BLaER1 (cell line): Measurements from ENCODE around the gene CLCN3.
"Not testable (repeated sequence)": the region's sequence is repeated elsewhere in the genome, so short reads cannot be mapped to it uniquely, and the experiment has no call there.

Experiments used
- H3K27ac ChIP-seq: shearing (Covaris generic); formaldehyde crosslinking; 2 replicates; pipeline ENCODE4 v1.8.1; 2022
- H3K27me3 ChIP-seq: shearing (Covaris generic); formaldehyde crosslinking; 2 replicates; pipeline ENCODE4 v1.8.1; 2022
- H3K36me3 ChIP-seq: shearing (Covaris generic); formaldehyde crosslinking; 2 replicates; pipeline ENCODE4 v1.8.1; 2022
- H3K4me1 ChIP-seq: shearing (Covaris generic); formaldehyde crosslinking; 2 replicates; pipeline ENCODE4 v1.8.1; 2022
- H3K4me2 ChIP-seq: shearing (Covaris generic); formaldehyde crosslinking; 2 replicates; pipeline ENCODE4 v1.8.1; 2022
- H3K4me3 ChIP-seq: shearing (Covaris generic); formaldehyde crosslinking; 2 replicates; pipeline ENCODE4 v1.8.1; 2022
- H3K9ac ChIP-seq: shearing (Covaris generic); formaldehyde crosslinking; 2 replicates; pipeline ENCODE4 v1.8.1; 2022
- H3K9me3 ChIP-seq: shearing (Covaris generic); formaldehyde crosslinking; 2 replicates; pipeline ENCODE4 v1.8.1; 2022
- H4K20me1 ChIP-seq: shearing (Covaris generic); formaldehyde crosslinking; 2 replicates; pipeline ENCODE4 v1.8.1; 2022
- Cebpa-rat ChIP-seq: shearing (Covaris generic); IDR thresholded peaks from 2 replicates; pipeline ENCODE4 v1.8.1; 2022

CLCN3 gene

GRCh38 chr4:169660929-169661328 lies 40.6 kb downstream of the CLCN3 start:
- Histone ChIP-seq H4K20me1 (peaks cover 38% of the 10 kb centered on the region), H3K4me3 (no peak overlapping the region), H3K4me2 (no peak overlapping the region), H3K9me3 (no peaks in the 10 kb centered on the region), H3K9ac (no peak overlapping the region), H3K4me1 (peaks cover 17% of the 10 kb centered on the region), H3K27ac (no peak overlapping the region), H3K36me3 (no peaks in the 10 kb centered on the region), H3K27me3 (peaks cover 12% of the 10 kb centered on the region; the same call in 1 of the 2 replicates)
- no peak for TF ChIP-seq Cebpa-rat

- Histone ChIP-seq H3K27ac (no peak overlapping the region), H3K9ac (no peak overlapping the region)
These were observed 41.4 kb downstream of the CLCN3 start for GRCh38 chr4:169661761-169662160.

GRCh38 chr4:169662206-169662605 lies 41.8 kb downstream of the CLCN3 start:
- H3K27me3 ChIP-seq, result peaks cover 12% of the 10 kb centered on the region; the same call in 1 of the 2 replicates
- H4K20me1 ChIP-seq, result peaks cover 38% of the 10 kb centered on the region
- peaks cover 17% of the 10 kb centered on the region for H3K4me1 ChIP-seq
- no peak overlapping the region for H3K9ac ChIP-seq
- no peaks in the 10 kb centered on the region for H3K9me3 ChIP-seq
- H3K36me3 ChIP-seq, result no peaks in the 10 kb centered on the region
- H3K27ac ChIP-seq, result no peak overlapping the region
- H3K4me2 ChIP-seq, result no peak overlapping the region
- no peak for TF ChIP-seq Cebpa-rat
- no peak overlapping the region for H3K4me3 ChIP-seq

More at GRCh38 chr4:169661761-169662160, 41.4 kb downstream of the CLCN3 start:
- no peak for TF ChIP-seq Cebpa-rat
- Histone ChIP-seq H3K4me2 (no peak overlapping the region), H3K9me3 (no peaks in the 10 kb centered on the region), H3K27me3 (peaks cover 12% of the 10 kb centered on the region; the same call in 1 of the 2 replicates), H4K20me1 (peaks cover 38% of the 10 kb centered on the region), H3K4me3 (no peak overlapping the region), H3K36me3 (no peaks in the 10 kb centered on the region), H3K4me1 (peaks cover 17% of the 10 kb centered on the region)

GRCh38 chr4:169663402-169663801 lies 43.0 kb downstream of the CLCN3 start:
- Histone ChIP-seq H4K20me1 (peaks cover 30% of the 10 kb centered on the region), H3K36me3 (no peaks in the 10 kb centered on the region), H3K27ac (no peak overlapping the region), H3K27me3 (peaks cover 12% of the 10 kb centered on the region; the same call in 1 of the 2 replicates), H3K4me2 (no peak overlapping the region), H3K9ac (no peak overlapping the region), H3K9me3 (peaks cover 7% of the 10 kb centered on the region; the same call in 1 of the 2 replicates), H3K4me1 (peaks cover 17% of the 10 kb centered on the region), H3K4me3 (no peak overlapping the region)
- no peak for TF ChIP-seq Cebpa-rat

GRCh38 chr4:169663831-169664230 lies 43.5 kb downstream of the CLCN3 start:
- Histone ChIP-seq H3K4me1 (peaks cover 17% of the 10 kb centered on the region), H3K4me2 (no peak overlapping the region), H3K27me3 (peaks cover 12% of the 10 kb centered on the region; the same call in 1 of the 2 replicates), H3K36me3 (no peaks in the 10 kb centered on the region), H3K27ac (no peak overlapping the region), H3K9ac (no peak overlapping the region), H4K20me1 (peaks cover 26% of the 10 kb centered on the region), H3K4me3 (no peak overlapping the region), H3K9me3 (peaks cover 7% of the 10 kb centered on the region; the same call in 1 of the 2 replicates)
- TF ChIP-seq Cebpa-rat, result no peak

DNA sequence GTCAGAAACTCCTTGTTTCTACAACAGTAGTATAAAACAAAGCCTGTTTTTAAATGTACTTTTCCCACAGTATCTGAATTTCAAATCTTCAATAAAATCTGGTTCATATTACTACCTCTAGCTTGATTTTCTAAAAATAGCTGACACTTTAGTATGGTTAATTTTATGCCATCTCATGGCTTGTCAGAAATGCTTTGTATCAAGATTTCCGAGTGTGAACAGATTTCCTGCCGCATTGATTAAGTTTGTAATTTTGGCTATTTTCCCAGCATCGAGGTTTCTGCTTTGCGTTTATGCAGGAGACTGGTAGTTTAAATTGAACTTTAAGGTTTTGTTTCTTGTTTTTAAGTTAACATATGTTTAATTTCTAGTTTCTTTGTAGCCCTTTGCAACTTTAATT lies 44.2 kb downstream of the CLCN3 start:
- no peak overlapping the region for H3K4me3 ChIP-seq
- TF ChIP-seq Cebpa-rat, result no peak
- no peak overlapping the region for H3K4me2 ChIP-seq
- H3K9me3 ChIP-seq, result peaks cover 7% of the 10 kb centered on the region; the same call in 1 of the 2 replicates
- peaks cover 17% of the 10 kb centered on the region for H3K4me1 ChIP-seq
- peaks cover 18% of the 10 kb centered on the region for H4K20me1 ChIP-seq
- H3K27me3 ChIP-seq, result peaks cover 10% of the 10 kb centered on the region; the same call in 1 of the 2 replicates
- H3K27ac ChIP-seq, result no peak overlapping the region
- H3K9ac ChIP-seq, result no peak overlapping the region
- H3K36me3 ChIP-seq, result no peaks in the 10 kb centered on the region

DNA sequence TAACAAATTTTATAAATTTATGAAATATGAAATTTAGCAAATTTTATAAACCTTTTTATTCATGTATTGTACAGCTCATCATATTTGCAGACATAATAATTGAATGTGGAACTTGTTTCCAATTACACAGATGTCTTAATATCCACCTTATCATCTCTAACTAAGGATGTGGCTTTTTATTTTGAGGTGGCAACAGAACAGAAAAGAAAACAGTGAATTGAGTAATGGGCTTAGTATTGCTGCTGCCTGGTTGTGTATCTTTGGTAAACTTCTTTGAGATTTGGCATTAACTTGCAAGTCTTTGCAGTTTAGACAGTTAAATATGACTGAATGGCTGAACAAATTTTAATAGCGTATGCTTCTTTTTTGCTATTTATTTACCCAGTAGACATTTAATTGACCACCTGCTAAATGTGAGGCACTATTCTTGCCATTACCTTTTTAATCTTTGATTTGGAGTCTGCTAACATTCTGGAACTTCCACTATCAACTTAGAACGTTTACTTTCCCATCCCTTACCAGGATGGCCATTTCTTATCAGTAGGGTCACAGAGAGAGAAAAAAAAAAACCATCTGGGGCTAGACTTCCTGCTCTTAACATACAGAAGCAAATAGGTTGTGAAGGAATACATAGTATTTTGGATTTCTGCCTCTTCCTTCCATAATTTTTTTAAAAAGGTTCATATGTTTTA lies 44.8 kb downstream of the CLCN3 start:
- Histone ChIP-seq H3K4me1 (peaks cover 12% of the 10 kb centered on the region), H4K20me1 (peaks cover 12% of the 10 kb centered on the region), H3K4me2 (no peak overlapping the region), H3K27ac (no peak overlapping the region), H3K36me3 (no peaks in the 10 kb centered on the region), H3K9ac (no peak overlapping the region), H3K9me3 (peaks cover 7% of the 10 kb centered on the region; the same call in 1 of the 2 replicates), H3K4me3 (no peak overlapping the region), H3K27me3 (peaks cover 5% of the 10 kb centered on the region; the same call in 1 of the 2 replicates)
- no peak for TF ChIP-seq Cebpa-rat

GRCh38 chr4:169668069-169668721 lies 47.8 kb downstream of the CLCN3 start:
- Histone ChIP-seq H4K20me1 (no peaks in the 10 kb centered on the region), H3K27ac (no peak overlapping the region), H3K4me2 (no peak overlapping the region), H3K9ac (no peak overlapping the region), H3K9me3 (peaks cover 7% of the 10 kb centered on the region; the same call in 1 of the 2 replicates), H3K4me1 (0 out of 2 replicates have a peak, but pooled peaks cover 7% of the 10 kb centered on the region), H3K27me3 (no peaks in the 10 kb centered on the region), H3K4me3 (no peak overlapping the region), H3K36me3 (no peaks in the 10 kb centered on the region)
- TF ChIP-seq Cebpa-rat, result no peak

GRCh38 chr4:169675825-169676224 lies 55.4 kb downstream of the CLCN3 start:
- Histone ChIP-seq H3K4me1 (no peaks in the 10 kb centered on the region), H4K20me1 (no peaks in the 10 kb centered on the region), H3K4me2 (no peak overlapping the region), H3K9ac (no peak overlapping the region), H3K4me3 (no peak overlapping the region), H3K27ac (no peak overlapping the region), H3K36me3 (peaks cover 17% of the 10 kb centered on the region), H3K27me3 (no peaks in the 10 kb centered on the region), H3K9me3 (peaks cover 15% of the 10 kb centered on the region)
- no peak for TF ChIP-seq Cebpa-rat

DNA sequence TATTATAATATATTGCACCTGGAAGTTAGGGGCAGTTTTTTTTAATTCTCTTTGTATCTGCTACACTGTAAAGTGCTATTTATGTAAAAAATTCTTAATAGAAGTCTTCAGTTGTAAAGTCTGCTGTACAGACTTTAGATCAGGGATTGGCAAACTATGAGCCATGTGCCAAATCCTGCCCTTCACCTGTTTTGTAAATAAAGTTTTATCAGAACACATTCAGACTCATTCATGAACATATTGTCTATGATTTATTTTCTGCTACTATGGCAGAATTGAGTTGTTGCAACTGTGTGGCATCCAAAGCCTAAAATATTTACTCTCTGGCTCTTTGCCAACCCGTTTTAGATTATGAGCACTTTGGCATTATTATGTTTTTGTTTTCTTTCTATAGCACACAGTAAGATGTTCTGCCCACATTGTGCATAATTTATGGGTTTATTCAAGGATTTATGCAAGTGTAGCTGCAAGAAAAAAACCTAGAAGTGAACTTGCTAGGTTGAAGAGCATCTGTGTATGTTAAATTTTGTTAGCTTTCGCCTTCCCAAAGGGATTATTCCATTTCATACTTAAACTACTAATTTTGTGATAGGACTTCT lies 56.9 kb downstream of the CLCN3 start:
- H3K4me2 ChIP-seq, result no peak overlapping the region
- peaks cover 20% of the 10 kb centered on the region for H3K36me3 ChIP-seq
- peaks cover 15% of the 10 kb centered on the region for H3K9me3 ChIP-seq
- H4K20me1 ChIP-seq, result no peaks in the 10 kb centered on the region
- no peak overlapping the region for H3K27ac ChIP-seq
- H3K27me3 ChIP-seq, result no peaks in the 10 kb centered on the region
- no peaks in the 10 kb centered on the region for H3K4me1 ChIP-seq
- H3K9ac ChIP-seq, result no peak overlapping the region
- no peak for TF ChIP-seq Cebpa-rat
- no peak overlapping the region for H3K4me3 ChIP-seq

GRCh38 chr4:169678486-169678885 lies 58.1 kb downstream of the CLCN3 start:
- not testable (repeated sequence) for H3K27me3 ChIP-seq, H4K20me1 ChIP-seq, H3K4me3 ChIP-seq, H3K9ac ChIP-seq, H3K4me2 ChIP-seq, H3K27ac ChIP-seq, H3K4me1 ChIP-seq
- H3K36me3 ChIP-seq, result peaks cover 29% of the 10 kb centered on the region
- H3K9me3 ChIP-seq, result peaks cover 15% of the 10 kb centered on the region

DNA sequence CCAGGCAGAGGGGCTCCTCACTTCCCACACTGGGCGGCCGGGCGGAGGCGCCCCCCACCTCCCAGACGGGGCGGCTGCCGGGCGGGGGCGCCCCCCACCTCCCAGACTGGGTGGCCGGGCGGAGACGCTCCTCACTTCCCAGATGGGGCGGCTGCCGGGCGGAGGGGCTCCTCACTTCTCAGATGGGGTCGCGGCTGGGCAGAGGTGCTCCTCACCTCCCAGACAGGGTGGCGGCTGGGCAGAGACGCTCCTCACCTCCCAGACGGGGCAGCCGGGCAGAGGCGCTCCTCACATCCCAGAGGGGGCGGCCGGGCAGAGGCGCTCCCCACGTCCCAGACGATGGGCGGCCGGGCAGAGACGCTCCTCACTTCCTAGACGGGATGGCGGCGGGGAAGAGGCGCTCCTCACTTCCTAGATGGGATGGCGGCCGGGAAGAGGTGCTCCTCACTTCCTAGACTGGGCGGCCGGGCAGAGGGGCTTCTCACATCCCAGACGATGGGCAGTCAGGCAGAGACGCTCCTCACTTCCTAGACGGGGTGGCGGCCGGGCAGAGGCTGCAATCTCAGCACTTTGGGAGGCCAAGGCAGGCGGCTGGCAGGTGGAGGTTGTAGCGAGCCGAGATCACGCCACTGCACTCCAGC lies 58.7 kb downstream of the CLCN3 start:
- not testable (repeated sequence) for H3K4me1 ChIP-seq, H4K20me1 ChIP-seq, H3K4me2 ChIP-seq, H3K27ac ChIP-seq, H3K27me3 ChIP-seq, H3K9ac ChIP-seq, H3K4me3 ChIP-seq
- peaks cover 33% of the 10 kb centered on the region for H3K36me3 ChIP-seq
- peaks cover 15% of the 10 kb centered on the region for H3K9me3 ChIP-seq
